ENCODE data around the gene AXIN2.

Gene AXIN2

GRCh38 chr17:65584604-65585521 lies 23.4 kb upstream of the AXIN2 start:
- no peak for DNase-seq (ENCODE audit: low read depth in 4 of 4, low spot score in 1 of 4)

DNA sequence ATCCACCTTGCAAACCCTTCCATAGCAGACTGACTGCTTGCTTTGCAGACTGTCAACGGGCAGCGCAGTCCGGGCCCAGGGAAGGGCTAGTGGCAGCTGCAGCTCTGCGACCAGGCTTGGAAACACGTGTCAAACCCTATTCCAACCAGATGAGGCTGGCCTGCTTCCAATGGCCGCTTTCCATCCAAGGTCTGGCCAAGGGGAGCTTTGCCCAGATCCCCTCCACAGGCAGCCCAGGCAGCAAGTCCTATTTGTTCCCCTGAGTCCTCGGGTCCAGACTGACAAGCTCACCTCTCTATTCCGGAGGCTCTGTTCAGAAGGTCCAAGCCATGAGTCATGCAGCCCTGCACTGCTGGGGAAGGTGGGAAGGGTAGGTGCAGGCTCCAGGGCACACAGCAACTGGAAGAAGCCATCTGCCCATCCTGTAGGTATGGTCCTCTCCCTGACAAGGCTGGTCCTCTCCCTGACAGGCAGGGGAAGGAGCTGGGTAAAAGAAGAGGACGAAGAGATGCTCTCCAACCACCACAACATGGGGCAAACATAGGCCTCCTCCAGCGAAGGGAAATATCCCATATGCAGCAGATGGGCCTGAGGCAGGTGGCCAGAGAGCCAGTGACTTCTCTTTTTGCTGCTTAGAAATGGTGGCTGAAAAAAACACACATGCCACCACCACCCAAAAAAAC lies 22.6 kb upstream of the AXIN2 start:
- no peak for DNase-seq (ENCODE audit: low read depth in 4 of 4, low spot score in 1 of 4)

DNA sequence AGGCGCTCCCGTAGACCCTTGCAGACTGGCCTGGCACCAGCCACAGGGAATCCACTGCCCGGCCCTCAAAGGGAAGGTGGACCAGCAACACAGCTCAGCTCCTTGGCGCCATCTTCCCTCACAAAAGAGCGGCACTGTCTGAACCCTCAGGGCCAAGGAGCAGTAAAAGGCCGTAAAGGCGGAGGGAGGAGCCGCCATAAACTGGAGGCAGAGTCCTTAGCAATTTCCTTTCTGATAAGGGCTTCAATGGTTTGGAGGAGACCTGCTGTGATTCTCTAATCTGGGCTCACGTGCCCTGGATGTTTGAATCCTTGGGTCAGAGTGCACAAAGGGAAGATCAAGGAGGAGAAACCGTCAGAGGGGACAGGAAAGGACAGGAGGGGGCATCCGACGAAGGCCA lies 15.5 kb upstream of the AXIN2 start:
- DNase-seq (ENCODE audit: low read depth in 4 of 4, low spot score in 1 of 4): no peak

DNA sequence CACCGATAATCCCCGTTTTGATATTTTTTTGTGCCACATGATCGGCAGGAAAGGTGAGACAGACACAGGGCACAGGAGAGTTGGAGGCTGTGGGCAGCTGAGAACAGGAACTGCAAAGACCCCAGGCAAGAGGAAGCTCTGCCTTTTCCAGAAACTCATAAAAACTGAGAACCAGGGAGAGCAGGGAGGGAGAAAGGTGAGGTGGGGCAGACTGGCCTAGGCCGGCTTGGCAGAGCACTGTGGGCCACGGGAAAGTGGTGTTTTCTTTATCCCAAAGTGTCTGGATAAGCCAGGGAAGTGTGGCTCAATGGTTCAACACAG lies 11.8 kb upstream of the AXIN2 start:
- DNase-seq (ENCODE audit: low read depth in 4 of 4, low spot score in 1 of 4): no peak

GRCh38 chr17:65572581-65573281 lies 11.3 kb upstream of the AXIN2 start:
- DNase-seq (ENCODE audit: low read depth in 4 of 4, low spot score in 1 of 4): no peak

- no peak for DNase-seq (ENCODE audit: low read depth in 4 of 4, low spot score in 1 of 4)
Observed at GRCh38 chr17:65572186-65572580, 10.7 kb upstream of the AXIN2 start.

DNA sequence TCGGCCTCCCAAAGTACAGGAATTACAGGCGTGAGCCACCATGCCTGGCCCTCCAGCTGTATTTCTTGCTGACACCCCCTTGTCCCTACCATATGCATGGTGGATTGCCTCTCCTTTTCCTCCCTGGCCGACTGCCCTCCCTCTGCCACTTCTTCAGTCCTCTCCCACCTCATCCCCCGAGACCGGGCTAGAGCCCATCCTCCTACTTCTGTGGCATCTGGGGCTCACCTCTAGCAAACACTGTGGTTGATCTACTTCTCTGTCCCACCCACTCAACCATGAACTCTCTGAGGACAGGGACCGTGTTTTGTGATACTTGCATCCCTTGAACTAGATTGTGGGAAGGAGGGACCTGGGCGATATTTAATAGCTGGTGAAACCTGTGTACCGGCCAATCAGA lies 7.5 kb upstream of the AXIN2 start:
- no peak for DNase-seq (ENCODE audit: low read depth in 4 of 4, low spot score in 1 of 4)

- no peak for DNase-seq (ENCODE audit: low read depth in 4 of 4, low spot score in 1 of 4)
Observed at GRCh38 chr17:65567566-65567965, 6.1 kb upstream of the AXIN2 start.

- DNase-seq (ENCODE audit: low read depth in 4 of 4, low spot score in 1 of 4): no peak
Observed at GRCh38 chr17:65565559-65565958, 4.1 kb upstream of the AXIN2 start.

GRCh38 chr17:65564793-65565192 lies 3.3 kb upstream of the AXIN2 start:
- DNase-seq (ENCODE audit: low read depth in 4 of 4, low spot score in 1 of 4): no peak

GRCh38 chr17:65562206-65562531 lies 721 bp upstream of the AXIN2 start:
- DNase-seq (ENCODE audit: low read depth in 4 of 4, low spot score in 1 of 4): no peak

DNA sequence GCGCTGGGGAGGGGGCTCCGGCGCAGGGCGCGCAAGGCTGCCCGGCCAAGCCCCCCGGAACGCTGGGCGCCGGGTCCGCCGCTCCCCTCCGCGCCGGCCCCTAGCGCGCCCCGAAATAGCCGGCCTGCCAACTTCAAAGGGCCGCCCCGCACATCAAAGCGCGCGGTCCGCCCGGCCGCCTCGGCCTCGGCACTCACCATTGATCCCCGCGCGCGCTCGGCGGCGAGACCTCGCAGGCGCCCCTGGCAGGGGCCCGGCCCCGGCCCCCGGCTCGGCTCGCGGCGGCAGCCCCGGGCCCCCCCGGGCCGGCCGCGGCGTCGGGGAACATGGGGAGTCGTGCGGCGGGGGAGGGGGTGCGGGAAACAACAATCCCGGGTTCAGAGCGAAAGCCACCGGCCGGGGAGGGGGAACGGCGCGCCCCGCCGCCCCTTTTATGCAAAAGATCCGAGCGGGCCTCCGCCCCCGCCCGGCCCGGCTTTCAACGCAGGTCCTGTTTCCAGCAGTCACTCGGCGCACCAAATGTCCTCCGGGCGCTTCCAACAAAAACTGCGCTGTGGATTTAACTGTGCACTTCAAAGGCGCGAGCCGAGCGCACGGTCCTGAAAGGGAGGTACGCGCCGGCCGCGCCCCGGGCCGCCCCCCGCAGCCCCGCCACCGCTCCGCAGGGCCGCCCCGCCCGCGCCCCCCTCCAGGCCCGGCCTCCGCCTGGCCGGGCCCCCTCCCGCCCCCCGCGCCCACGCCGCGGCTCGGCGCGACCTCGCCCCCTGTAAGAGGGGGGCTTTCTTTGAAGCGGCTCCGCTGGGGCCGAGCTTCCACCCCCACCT lies 608 bp downstream of the AXIN2 start:
- DNase-seq (ENCODE audit: low read depth in 4 of 4, low spot score in 1 of 4): peak in 3 of 4 experiments; percentile 42 to 58 (median 54)

- DNase-seq (ENCODE audit: low read depth in 4 of 4, low spot score in 1 of 4): no peak
Observed at GRCh38 chr17:65559804-65560627, 1.4 kb downstream of the AXIN2 start.

DNA sequence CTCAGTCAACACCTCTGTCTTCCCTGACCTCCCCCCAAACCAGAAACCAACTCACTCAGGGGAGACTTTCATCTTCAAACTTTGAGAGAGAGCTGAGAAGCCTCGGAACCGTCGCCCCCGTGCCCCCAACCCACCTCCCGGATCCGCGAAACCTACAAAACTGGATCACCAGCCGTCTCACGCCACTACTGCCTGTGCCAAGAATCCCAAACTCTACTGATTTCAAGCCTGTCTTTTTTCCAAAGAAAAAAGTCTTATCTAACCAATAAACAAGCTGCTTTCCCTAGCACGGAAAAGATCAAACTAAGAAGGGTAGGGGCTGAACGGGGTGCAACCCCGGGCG lies 2.0 kb downstream of the AXIN2 start:
- DNase-seq (ENCODE audit: low read depth in 4 of 4, low spot score in 1 of 4): no peak

- DNase-seq (ENCODE audit: low read depth in 4 of 4, low spot score in 1 of 4): no peak
Observed at GRCh38 chr17:65558683-65559460, 2.6 kb downstream of the AXIN2 start.

- DNase-seq (ENCODE audit: low read depth in 4 of 4, low spot score in 1 of 4): no peak
Observed at GRCh38 chr17:65558311-65558682, 3.2 kb downstream of the AXIN2 start.

DNA sequence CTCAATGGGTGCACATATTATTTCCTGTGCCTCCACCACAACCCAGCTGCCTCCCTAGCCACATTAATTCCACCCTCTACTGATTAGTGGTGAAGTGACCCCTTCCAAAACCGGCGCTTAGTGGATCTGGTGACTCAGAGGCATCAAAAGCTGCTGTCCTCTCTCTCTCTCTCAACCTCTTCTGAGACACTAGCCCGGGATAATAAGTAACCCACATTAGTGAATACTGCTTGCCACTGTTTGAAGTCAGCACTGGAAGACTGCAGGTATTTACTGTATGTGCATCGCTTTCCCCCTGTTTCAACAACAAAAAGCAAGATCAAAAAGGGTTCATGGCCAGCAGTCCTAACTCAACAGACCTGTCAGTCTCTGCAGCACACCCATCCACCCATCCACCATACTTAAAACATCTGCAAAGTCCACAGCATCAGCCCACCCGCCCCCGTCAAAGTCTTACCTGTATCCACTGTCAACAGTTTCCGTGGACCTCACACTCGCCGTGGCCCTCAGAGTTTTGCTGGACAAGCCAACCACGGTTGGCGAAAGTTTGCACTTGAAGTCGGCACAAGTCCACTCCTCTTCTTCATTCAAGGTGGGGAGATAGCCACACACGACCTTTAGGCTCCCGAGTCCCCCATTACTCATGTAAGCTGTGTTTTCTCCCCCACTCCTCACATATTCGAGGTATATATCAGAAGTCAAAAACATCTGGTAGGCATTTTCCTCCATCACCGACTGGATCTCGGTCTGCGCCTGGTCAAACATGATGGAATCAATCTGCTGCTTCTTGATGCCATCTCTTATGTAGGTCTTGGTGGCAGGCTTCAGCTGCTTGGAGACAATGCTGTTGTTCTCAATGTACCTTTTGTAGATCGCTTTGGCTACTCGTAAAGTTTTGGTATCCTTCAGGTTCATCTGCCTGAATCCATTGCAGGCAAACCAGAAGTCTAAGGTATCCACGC lies 3.8 kb downstream of the AXIN2 start:
- DNase-seq (ENCODE audit: low read depth in 4 of 4, low spot score in 1 of 4): no peak

- DNase-seq (ENCODE audit: low read depth in 4 of 4, low spot score in 1 of 4): no peak
Observed at GRCh38 chr17:65556910-65557348, 4.5 kb downstream of the AXIN2 start.
